ENCODE data around the gene TOR2A. TPM values are rescaled to one million over a fixed set of nuclear protein-coding genes. Genes with fewer than 3 reads are reported as not detected.
"Not testable (repeated sequence)": the region's sequence is repeated elsewhere in the genome, so short reads cannot be mapped to it uniquely, and the experiment has no call there.

TOR2A gene
- polyA plus RNA-seq, 1 donor (not counting 4 experiments of a cell fraction or from before 2014, with no cell fraction given) = 2.3 TPM

GRCh38 chr9:127781806-127782205 lies 46.7 kb upstream of the TOR2A start:
- H3K27me3 ChIP-seq (ENCODE audit: control insufficient read depth, extremely low read depth, insufficient read depth, low read length) = no peaks in the 10 kb centered on the region
- H3K9me3 ChIP-seq (ENCODE audit: control insufficient read depth, low read depth, low read length) = no peaks in the 10 kb centered on the region
- DNase-seq (ENCODE audit: low read depth, low spot score) = no peak
- H3K9ac ChIP-seq (ENCODE audit: control insufficient read depth, extremely low read depth, insufficient read depth, low read length) = no peak overlapping the region
- TF ChIP-seq CTCF (optimal IDR thresholded peaks at IDR 0.05 in 1 of 3, IDR thresholded peaks at IDR 0.05 in 1 of 3, conservative IDR thresholded peaks at IDR 0.05 in 1 of 3; ENCODE audit: extremely low read depth in 1 of 3, insufficient read depth in 2 of 3, low read length in 3 of 3) = no peak
- FAIRE-seq = no peak
- peaks cover 3% of the 10 kb centered on the region for H4K20me1 ChIP-seq (ENCODE audit: control insufficient read depth, extremely low read depth, insufficient read depth, low read length)
- H2AFZ ChIP-seq (ENCODE audit: control insufficient read depth, low read length) = no peak overlapping the region
- H3K27ac ChIP-seq (ENCODE audit: control insufficient read depth, insufficient read depth, low read length) = no peak overlapping the region
- no peak overlapping the region for H3K4me2 ChIP-seq (ENCODE audit: control insufficient read depth, extremely low read depth, insufficient read depth, low read depth, low read length)
- H3K9me1 ChIP-seq (ENCODE audit: control insufficient read depth, extremely low read depth, insufficient read depth, low read length) = no peaks in the 10 kb centered on the region
- H3K4me1 ChIP-seq (ENCODE audit: control insufficient read depth, extremely low read depth, insufficient read depth, low read length) = peaks cover 3% of the 10 kb centered on the region
- H3K36me3 ChIP-seq (ENCODE audit: control insufficient read depth in 2 of 2, extremely low read depth in 1 of 2, insufficient read depth in 2 of 2, low read length in 2 of 2) = no peaks in the 10 kb centered on the region
- dilution Hi-C loops (cut with MboI; ENCODE audit: extremely low pct_ligation_motif_present, low sequenced_read_pairs) = no loop called here
- peaks cover 8% of the 10 kb centered on the region for H3K79me2 ChIP-seq (ENCODE audit: control insufficient read depth, insufficient read depth, low read length)
- no peak overlapping the region for H3K4me3 ChIP-seq (ENCODE audit: control insufficient read depth in 2 of 3, extremely low read depth in 1 of 3, insufficient read depth in 2 of 3, low read depth in 1 of 3, low read length in 3 of 3)

- H3K9me1 ChIP-seq (ENCODE audit: control insufficient read depth, extremely low read depth, insufficient read depth, low read length); dilution Hi-C loops (cut with MboI; ENCODE audit: extremely low pct_ligation_motif_present, low sequenced_read_pairs); FAIRE-seq; H3K9me3 ChIP-seq (ENCODE audit: control insufficient read depth, low read depth, low read length); H3K4me3 ChIP-seq (ENCODE audit: control insufficient read depth in 2 of 3, extremely low read depth in 1 of 3, insufficient read depth in 2 of 3, low read depth in 1 of 3, low read length in 3 of 3); H3K9ac ChIP-seq (ENCODE audit: control insufficient read depth, extremely low read depth, insufficient read depth, low read length); H2AFZ ChIP-seq (ENCODE audit: control insufficient read depth, low read length); DNase-seq (ENCODE audit: low read depth, low spot score); H3K4me1 ChIP-seq (ENCODE audit: control insufficient read depth, extremely low read depth, insufficient read depth, low read length); H3K79me2 ChIP-seq (ENCODE audit: control insufficient read depth, insufficient read depth, low read length); H3K4me2 ChIP-seq (ENCODE audit: control insufficient read depth, extremely low read depth, insufficient read depth, low read depth, low read length); H3K36me3 ChIP-seq (ENCODE audit: control insufficient read depth in 2 of 2, extremely low read depth in 1 of 2, insufficient read depth in 2 of 2, low read length in 2 of 2); H3K27me3 ChIP-seq (ENCODE audit: control insufficient read depth, extremely low read depth, insufficient read depth, low read length); H4K20me1 ChIP-seq (ENCODE audit: control insufficient read depth, extremely low read depth, insufficient read depth, low read length); H3K27ac ChIP-seq (ENCODE audit: control insufficient read depth, insufficient read depth, low read length): not testable (repeated sequence)
Observed at GRCh38 chr9:127780909-127781308, 45.8 kb upstream of the TOR2A start.

- H4K20me1 ChIP-seq (ENCODE audit: control insufficient read depth, extremely low read depth, insufficient read depth, low read length) = no peaks in the 10 kb centered on the region
- H3K9me3 ChIP-seq (ENCODE audit: control insufficient read depth, low read depth, low read length) = no peaks in the 10 kb centered on the region
- no peaks in the 10 kb centered on the region for H3K9me1 ChIP-seq (ENCODE audit: control insufficient read depth, extremely low read depth, insufficient read depth, low read length)
- FAIRE-seq = no peak
- no peak for DNase-seq (ENCODE audit: low read depth, low spot score)
- no peak overlapping the region for H3K9ac ChIP-seq (ENCODE audit: control insufficient read depth, extremely low read depth, insufficient read depth, low read length)
- TF ChIP-seq EZH2 (IDR thresholded peaks at IDR 0.05; ENCODE audit: low read length) (no peak), CTCF (optimal IDR thresholded peaks at IDR 0.05 in 1 of 3, IDR thresholded peaks at IDR 0.05 in 1 of 3, conservative IDR thresholded peaks at IDR 0.05 in 1 of 3; ENCODE audit: extremely low read depth in 1 of 3, insufficient read depth in 2 of 3, low read length in 3 of 3) (no peak)
- no peak overlapping the region for H3K27ac ChIP-seq (ENCODE audit: control insufficient read depth, insufficient read depth, low read length)
- no peaks in the 10 kb centered on the region for H3K79me2 ChIP-seq (ENCODE audit: control insufficient read depth, insufficient read depth, low read length)
- no peak overlapping the region for H2AFZ ChIP-seq (ENCODE audit: control insufficient read depth, low read length)
- no peak overlapping the region for H3K4me3 ChIP-seq (ENCODE audit: control insufficient read depth in 2 of 3, extremely low read depth in 1 of 3, insufficient read depth in 2 of 3, low read depth in 1 of 3, low read length in 3 of 3)
- H3K36me3 ChIP-seq (ENCODE audit: control insufficient read depth in 2 of 2, extremely low read depth in 1 of 2, insufficient read depth in 2 of 2, low read length in 2 of 2) = no peaks in the 10 kb centered on the region
- no peaks in the 10 kb centered on the region for H3K27me3 ChIP-seq (ENCODE audit: control insufficient read depth, extremely low read depth, insufficient read depth, low read length)
- H3K4me1 ChIP-seq (ENCODE audit: control insufficient read depth, extremely low read depth, insufficient read depth, low read length) = peaks cover 2% of the 10 kb centered on the region
- H3K4me2 ChIP-seq (ENCODE audit: control insufficient read depth, extremely low read depth, insufficient read depth, low read depth, low read length) = no peak overlapping the region
- dilution Hi-C loops (cut with MboI; ENCODE audit: extremely low pct_ligation_motif_present, low sequenced_read_pairs) = no loop called here
Observed at GRCh38 chr9:127780126-127780885, 45.2 kb upstream of the TOR2A start.
